Left lung (tissue), 14 donors: ENCODE measurements around the gene PCP4. TPM values are rescaled to one million over a fixed set of nuclear protein-coding genes. Genes with fewer than 3 reads are reported as not detected.
A peak's percentile ranks its signal among the peaks of the same experiment; 100 is the strongest.

ENCODE experiments used
- ATAC-seq: fragments of 200-7000 bp; cut with Tn5 transposase; one replicate; pipeline ENCODE4 v1.9.1; 2020; ENCODE audit warnings: moderate library complexity
- DNase-seq, 4 donors: peaks; one replicate each; pipeline ENCODE4 v3.0.0-alpha.2; 2013 to 2020
- H3K27ac ChIP-seq, 2 donors: fragments of 200-600 bp; sonication (generic) in 1 of 2; one replicate each; pipeline versions ENCODE4 v1.5.0 to v1.8.0; 2020 to 2021
- H3K27me3 ChIP-seq, 2 donors: fragments of 200-600 bp; sonication (generic) in 1 of 2; one replicate each; pipeline versions ENCODE4 v1.5.0 to v1.8.0; 2020 to 2021
- H3K36me3 ChIP-seq, 2 donors: fragments of 200-600 bp; sonication (generic) in 1 of 2; one replicate each; pipeline versions ENCODE4 v1.5.0 to v1.8.0; 2020 to 2021
- H3K4me1 ChIP-seq, 2 donors: fragments of 200-600 bp; one replicate each; pipeline ENCODE4 v1.8.0; 2021
- H3K4me3 ChIP-seq, 2 donors: fragments of 200-600 bp; sonication (generic) in 1 of 2; one replicate each; pipeline versions ENCODE4 v1.5.0 to v1.8.0; 2020 to 2021; ENCODE audit warnings: mild to moderate bottlenecking in 1 of 2
- H3K9me3 ChIP-seq, 2 donors: fragments of 200-600 bp; sonication (generic) in 1 of 2; one replicate each; pipeline versions ENCODE4 v1.5.0 to v1.8.0; 2020 to 2021
- intact Hi-C, 2 donors: fragments of 100-400 bp; cut with DNase I; formaldehyde crosslinking; loops; one replicate each; pipeline versions ENCODE4 v1.11.2 to v1.14.2; 2022
- long read RNA-seq, 12 donors: library from polyadenylated mRNA in 2 of 12; unstranded in 2 of 12; transcript quantifications; one replicate each; pipeline ENCODE4 v2.0.0 and lab custom pipeline, GENCODE V29; 2019 to 2026
- polyA plus RNA-seq, 6 donors: library from polyadenylated mRNA; unstranded; fragments of 120-200 nt; gene quantifications; one replicate each; pipeline ENCODE4 v1.2.1, GENCODE V29; 2013; ENCODE audit not compliant: insufficient read length in 6 of 6
- total RNA-seq, 2 donors: library from RNA; stranded (reverse); fragmentation: NEBNext Ultra II Directional; extraction: Animal tissue kit (Norgen Biotek cat#: 25700); gene quantifications; one replicate each; pipeline ENCODE4 v1.2.1, GENCODE V29; 2021
- TF ChIP-seq, protein P1 (sequence below), 2 donors: fragments of 200-600 bp; sonication (generic) in 1 of 2; IDR thresholded peaks; one replicate each; pipeline versions ENCODE4 v1.5.0 to v1.8.0; 2021; ENCODE audit warnings: antibody characterized with exemption in 2 of 2
- donor health status: DM: no; HTN: yes; CAD: no.
- donor health status: DM: no; HTN: no; CAD: no.

PCP4 gene
- total RNA-seq (1 to 10 TPM in 1 of 2 donors, under 1 TPM in 1; 0.68 to 3.5 TPM), polyA plus RNA-seq (10 to 100 TPM in 3 of 6 donors, 1 to 10 TPM in 3; 3.3 to 14.7 (median 9.8) TPM)
- long read RNA-seq, donor 1, transcript PCP4-201 (3 exons, 660 nt) = major isoform, 10 of 10 reads
- long read RNA-seq, donor 1, partial matches to known transcripts = 0 of 10 reads
- long read RNA-seq, donor 1, other reads (novel, unspliced or antisense) = 0 of 10 reads
- long read RNA-seq, donor 2, transcript PCP4-201 (3 exons, 660 nt) = major isoform, 9 of 19 reads
- long read RNA-seq, donor 2, partial matches to known transcripts = 10 of 19 reads
- long read RNA-seq, donor 2, other reads (novel, unspliced or antisense) = 0 of 19 reads
- long read RNA-seq, donor 3, transcript PCP4-201 (3 exons, 660 nt) = major isoform, 16 of 29 reads
- long read RNA-seq, donor 3, partial matches to known transcripts = 12 of 29 reads
- long read RNA-seq, donor 3, other reads (novel, unspliced or antisense) = 0 of 29 reads
- long read RNA-seq, donor 4, transcript PCP4-201 (3 exons, 660 nt) = major isoform, 7 of 7 reads
- long read RNA-seq, donor 4, partial matches to known transcripts = 0 of 7 reads
- long read RNA-seq, donor 4, other reads (novel, unspliced or antisense) = 0 of 7 reads
- long read RNA-seq, donor 5, transcript PCP4-201 (3 exons, 660 nt) = major isoform, 14 of 27 reads
- long read RNA-seq, donor 5, partial matches to known transcripts = 12 of 27 reads
- long read RNA-seq, donor 5, other reads (novel, unspliced or antisense) = 0 of 27 reads
- long read RNA-seq, donor 6, transcript PCP4-201 (3 exons, 660 nt) = major isoform, 23 of 44 reads
- long read RNA-seq, donor 6, partial matches to known transcripts = 21 of 44 reads
- long read RNA-seq, donor 6, other reads (novel, unspliced or antisense) = 0 of 44 reads
- long read RNA-seq, donor 7, transcript PCP4-201 (3 exons, 660 nt) = major isoform, 7 of 7 reads
- long read RNA-seq, donor 7, partial matches to known transcripts = 0 of 7 reads
- long read RNA-seq, donor 7, other reads (novel, unspliced or antisense) = 0 of 7 reads
- long read RNA-seq, donor 8, transcript PCP4-201 (3 exons, 660 nt) = major isoform, 8 of 8 reads
- long read RNA-seq, donor 8, partial matches to known transcripts = 0 of 8 reads
- long read RNA-seq, donor 8, other reads (novel, unspliced or antisense) = 0 of 8 reads
- long read RNA-seq, donor 9 = 0 reads
- long read RNA-seq, donor 10 = 0 reads
- long read RNA-seq, donor 11, transcript PCP4-201 (3 exons, 660 nt) = major isoform, 300 of 366 reads
- long read RNA-seq, donor 11, partial matches to known transcripts = 62 of 366 reads
- long read RNA-seq, donor 11, other reads (novel, unspliced or antisense) = 0 of 366 reads
- long read RNA-seq, donor 12, transcript PCP4-201 (3 exons, 660 nt) = major isoform, 8 of 17 reads
- long read RNA-seq, donor 12, partial matches to known transcripts = 8 of 17 reads
- long read RNA-seq, donor 12, other reads (novel, unspliced or antisense) = 0 of 17 reads

DNA sequence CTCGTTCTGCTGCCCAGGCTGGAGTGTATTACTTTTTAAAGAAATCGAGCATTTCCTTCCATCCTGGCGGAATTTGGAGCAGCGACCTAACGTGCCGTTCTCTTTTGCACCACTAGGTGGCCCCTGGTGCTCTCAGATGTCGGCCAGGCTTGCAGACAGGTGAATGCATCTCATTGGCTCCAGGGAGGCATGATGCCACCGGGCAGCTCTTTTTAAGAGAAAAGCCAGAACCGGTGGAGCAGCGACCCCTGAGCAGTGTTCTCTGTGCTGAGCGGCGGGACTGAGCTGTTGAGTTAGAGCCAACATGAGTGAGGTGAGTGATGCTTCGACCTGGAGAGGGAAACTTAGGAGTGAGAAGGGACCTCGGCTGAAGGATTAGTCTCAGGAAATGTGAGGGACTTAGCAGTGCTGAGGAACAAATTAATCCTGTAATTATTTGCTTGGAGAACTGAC, at the start of gene PCP4:
PCP4 (plus strand) TSS at position 241 of the 453 bp plus-strand sequence; CDS start at position 305, 64 bp downstream.
- TF ChIP-seq, protein P1, sequence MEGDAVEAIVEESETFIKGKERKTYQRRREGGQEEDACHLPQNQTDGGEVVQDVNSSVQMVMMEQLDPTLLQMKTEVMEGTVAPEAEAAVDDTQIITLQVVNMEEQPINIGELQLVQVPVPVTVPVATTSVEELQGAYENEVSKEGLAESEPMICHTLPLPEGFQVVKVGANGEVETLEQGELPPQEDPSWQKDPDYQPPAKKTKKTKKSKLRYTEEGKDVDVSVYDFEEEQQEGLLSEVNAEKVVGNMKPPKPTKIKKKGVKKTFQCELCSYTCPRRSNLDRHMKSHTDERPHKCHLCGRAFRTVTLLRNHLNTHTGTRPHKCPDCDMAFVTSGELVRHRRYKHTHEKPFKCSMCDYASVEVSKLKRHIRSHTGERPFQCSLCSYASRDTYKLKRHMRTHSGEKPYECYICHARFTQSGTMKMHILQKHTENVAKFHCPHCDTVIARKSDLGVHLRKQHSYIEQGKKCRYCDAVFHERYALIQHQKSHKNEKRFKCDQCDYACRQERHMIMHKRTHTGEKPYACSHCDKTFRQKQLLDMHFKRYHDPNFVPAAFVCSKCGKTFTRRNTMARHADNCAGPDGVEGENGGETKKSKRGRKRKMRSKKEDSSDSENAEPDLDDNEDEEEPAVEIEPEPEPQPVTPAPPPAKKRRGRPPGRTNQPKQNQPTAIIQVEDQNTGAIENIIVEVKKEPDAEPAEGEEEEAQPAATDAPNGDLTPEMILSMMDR (IDR thresholded peaks at IDR 0.05) = peak; percentile 78 to 80
- Histone ChIP-seq H3K9me3 (no peaks in the 10 kb centered on the region), H3K4me3 (no peak within 1 kb of the TSS), H3K4me1 (no peaks in the 10 kb centered on the region), H3K36me3 (no peaks in the 10 kb centered on the region), H3K27me3 (peaks cover 0 to 33% of the 10 kb centered on the region in 2 donors), H3K27ac (no peak within 1 kb of the TSS)
- intact Hi-C loops = no loop called here
- DNase-seq = peak in 3 of 4 donors; percentile 23 to 62 (median 47)
- peak; percentile 88 for ATAC-seq

DNA sequence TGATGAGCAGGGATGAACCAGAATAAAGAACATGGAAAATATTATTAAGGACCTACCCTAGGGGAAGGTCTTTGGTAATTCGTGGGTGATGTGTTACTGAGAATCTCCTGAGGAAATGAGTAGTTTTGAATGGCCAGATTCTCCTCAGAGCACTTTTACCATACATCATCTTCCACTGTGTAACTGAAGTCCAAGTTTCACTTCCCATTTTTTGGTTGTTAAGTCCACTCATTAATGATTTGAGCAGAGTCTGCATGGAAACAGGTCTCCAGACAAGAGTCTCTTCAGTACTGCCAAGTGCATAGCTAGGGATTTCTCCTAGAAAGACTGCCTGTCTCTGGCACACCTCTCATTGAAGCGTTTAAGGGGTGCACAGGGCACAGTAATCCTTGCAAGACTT, 48.7 kb upstream of the PCP4 start:
- ATAC-seq = no peak
- no peak overlapping the region for H3K4me3 ChIP-seq
- TF ChIP-seq, protein P1 (IDR thresholded peaks at IDR 0.05) = no peak
- intact Hi-C loops = no loop called here
- H3K27ac ChIP-seq = no peak overlapping the region
- H3K27me3 ChIP-seq = no peaks in the 10 kb centered on the region
- no peaks in the 10 kb centered on the region for H3K9me3 ChIP-seq
- no peaks in the 10 kb centered on the region for H3K4me1 ChIP-seq
- DNase-seq = no peak
- H3K36me3 ChIP-seq = no peaks in the 10 kb centered on the region

DNA sequence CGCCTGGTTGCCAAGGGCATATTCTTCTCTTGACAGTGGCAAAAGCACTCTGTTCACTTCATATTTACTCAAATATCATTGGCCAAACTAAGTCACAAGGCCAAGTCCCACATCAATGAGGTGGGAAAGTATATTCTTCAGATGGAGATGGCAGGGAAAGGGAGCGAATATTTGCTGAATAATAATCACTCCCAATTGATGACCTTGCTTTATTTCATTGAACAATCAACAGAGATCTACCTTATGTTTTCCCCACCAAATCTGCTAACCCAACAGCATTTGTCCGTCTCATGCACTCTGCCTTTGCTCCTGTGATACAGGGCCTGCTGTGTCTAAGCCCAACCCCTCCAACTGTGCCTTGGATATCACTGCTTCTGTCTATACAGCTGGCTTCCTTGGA, 45.2 kb upstream of the PCP4 start:
- Histone ChIP-seq H3K4me3 (no peak overlapping the region), H3K27ac (no peak overlapping the region), H3K4me1 (no peaks in the 10 kb centered on the region), H3K36me3 (no peaks in the 10 kb centered on the region), H3K9me3 (no peaks in the 10 kb centered on the region), H3K27me3 (no peaks in the 10 kb centered on the region)
- intact Hi-C loops = no loop called here
- TF ChIP-seq, protein P1 (IDR thresholded peaks at IDR 0.05) = no peak
- ATAC-seq = no peak
- no peak for DNase-seq

DNA sequence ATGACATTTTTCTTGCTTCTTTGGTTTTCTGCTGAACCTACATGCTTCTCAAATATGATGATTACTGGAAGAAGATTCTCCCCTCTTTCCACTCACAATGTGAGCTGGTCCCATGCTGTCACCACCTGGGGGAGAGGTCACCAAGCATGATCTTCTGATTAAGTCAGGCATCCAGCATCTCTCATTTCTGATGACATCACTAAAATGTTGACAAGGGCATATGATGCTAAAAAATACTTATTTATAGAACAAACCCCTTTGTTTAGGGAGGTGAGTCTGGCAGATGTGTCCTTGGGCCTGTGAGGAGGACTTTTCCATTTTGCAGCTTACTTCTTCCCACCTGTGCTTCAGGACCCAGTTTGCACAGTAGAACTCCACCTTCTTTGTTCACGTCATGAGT, 42.0 kb upstream of the PCP4 start:
- no peaks in the 10 kb centered on the region for H3K9me3 ChIP-seq
- intact Hi-C loops = no loop called here
- TF ChIP-seq, protein P1 (IDR thresholded peaks at IDR 0.05) = no peak
- no peak for ATAC-seq
- no peaks in the 10 kb centered on the region for H3K27me3 ChIP-seq
- no peaks in the 10 kb centered on the region for H3K4me1 ChIP-seq
- no peaks in the 10 kb centered on the region for H3K36me3 ChIP-seq
- H3K4me3 ChIP-seq = no peak overlapping the region
- H3K27ac ChIP-seq = no peak overlapping the region
- DNase-seq = no peak
